ENCODE data around the gene NPR2. TPM values are rescaled to one million over a fixed set of nuclear protein-coding genes. Genes with fewer than 3 reads are reported as not detected.

NPR2 gene
- total RNA-seq, 2 donors from 2014 or later, result 22.9 to 26.0 TPM

DNA sequence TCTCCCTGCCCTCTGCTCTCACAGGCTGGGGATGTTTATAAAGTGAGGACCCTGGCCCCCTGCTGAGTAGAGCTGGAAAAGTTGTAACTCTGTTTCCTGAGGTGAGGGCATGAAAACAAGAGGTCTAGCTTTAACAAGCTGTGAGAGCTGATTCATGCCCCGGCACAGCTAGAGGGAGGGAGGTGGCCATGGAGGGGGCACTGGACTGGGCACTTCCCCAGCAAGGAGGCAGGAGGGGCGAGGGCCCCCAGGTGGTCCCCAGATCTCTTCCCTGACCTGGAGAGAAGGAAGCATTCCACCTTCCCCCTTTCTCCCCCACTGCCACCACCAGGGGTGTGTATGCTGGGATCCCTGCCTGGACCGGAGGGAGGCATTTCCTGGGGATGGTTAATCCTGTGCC, 37.1 kb upstream of the NPR2 start, which contains the start of gene MSMP:
MSMP (minus strand) TSS at position 13 of the 400 bp plus-strand sequence. CDS start 147 bp downstream, outside the sequence.
- Histone ChIP-seq H3K27ac (ENCODE audit: low read depth, low read length) (no peak within 1 kb of the TSS), H3K4me3 (ENCODE audit: low read length) (no peak within 1 kb of the TSS), H3K27me3 (ENCODE audit: control insufficient read depth, insufficient read depth, low read length, poor library complexity, severe bottlenecking) (no peaks in the 10 kb centered on the region), H3K9ac (ENCODE audit: extremely low read depth, low read length, poor library complexity, severe bottlenecking) (no peak within 1 kb of the TSS), H3K36me3 (ENCODE audit: control insufficient read depth, insufficient read depth, low read length) (peaks cover 50% of the 10 kb centered on the region), H3K9me3 (ENCODE audit: control insufficient read depth, low read length) (no peaks in the 10 kb centered on the region), H3K4me1 (ENCODE audit: control insufficient read depth, insufficient read depth, low read length) (no peaks in the 10 kb centered on the region)
- H3K4me3 Mint-ChIP-seq, result no peak within 1 kb of the TSS
- peaks cover 8% of the 10 kb centered on the region for H3K4me1 Mint-ChIP-seq
- H3K27ac Mint-ChIP-seq, result peak within 1 kb of the TSS; percentile 49
- DNase-seq, result no peak
- H3K27me3 Mint-ChIP-seq (ENCODE audit: insufficient read depth), result no peaks in the 10 kb centered on the region
- 72% methylated on average over 3 of the region's 3 CpGs; no CpG with 5 or more reads in 1 of the 2 experiments for WGBS, 2 experiments (ENCODE audit: insufficient coverage in 1 of 2, insufficient read length in 1 of 2)
- H3K9me3 Mint-ChIP-seq, result no peaks in the 10 kb centered on the region
- TF ChIP-seq, protein P1, sequence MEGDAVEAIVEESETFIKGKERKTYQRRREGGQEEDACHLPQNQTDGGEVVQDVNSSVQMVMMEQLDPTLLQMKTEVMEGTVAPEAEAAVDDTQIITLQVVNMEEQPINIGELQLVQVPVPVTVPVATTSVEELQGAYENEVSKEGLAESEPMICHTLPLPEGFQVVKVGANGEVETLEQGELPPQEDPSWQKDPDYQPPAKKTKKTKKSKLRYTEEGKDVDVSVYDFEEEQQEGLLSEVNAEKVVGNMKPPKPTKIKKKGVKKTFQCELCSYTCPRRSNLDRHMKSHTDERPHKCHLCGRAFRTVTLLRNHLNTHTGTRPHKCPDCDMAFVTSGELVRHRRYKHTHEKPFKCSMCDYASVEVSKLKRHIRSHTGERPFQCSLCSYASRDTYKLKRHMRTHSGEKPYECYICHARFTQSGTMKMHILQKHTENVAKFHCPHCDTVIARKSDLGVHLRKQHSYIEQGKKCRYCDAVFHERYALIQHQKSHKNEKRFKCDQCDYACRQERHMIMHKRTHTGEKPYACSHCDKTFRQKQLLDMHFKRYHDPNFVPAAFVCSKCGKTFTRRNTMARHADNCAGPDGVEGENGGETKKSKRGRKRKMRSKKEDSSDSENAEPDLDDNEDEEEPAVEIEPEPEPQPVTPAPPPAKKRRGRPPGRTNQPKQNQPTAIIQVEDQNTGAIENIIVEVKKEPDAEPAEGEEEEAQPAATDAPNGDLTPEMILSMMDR (conservative IDR thresholded peaks at IDR 0.05), result no peak
- H3K36me3 Mint-ChIP-seq (ENCODE audit: low read depth), result peaks cover 30% of the 10 kb centered on the region

DNA sequence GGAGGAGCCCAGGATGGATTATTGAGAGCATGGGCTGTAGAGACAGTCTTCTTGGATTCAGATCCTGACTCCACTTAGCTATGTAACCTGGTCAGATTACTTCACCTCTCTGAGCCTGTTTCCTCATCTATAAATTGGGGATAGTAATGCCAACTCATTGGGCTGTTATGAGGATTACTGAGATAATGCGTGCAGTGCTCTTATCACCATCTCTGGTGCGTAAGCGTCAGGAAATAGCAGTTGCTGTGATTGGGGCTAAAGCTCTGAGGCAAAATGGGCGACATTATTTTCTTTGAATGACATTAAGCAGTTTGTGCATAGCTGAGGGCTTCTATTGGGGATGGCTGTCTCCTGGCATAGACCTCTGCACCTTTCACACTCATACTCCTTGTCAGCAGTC, 36.3 kb upstream of the NPR2 start:
- H3K36me3 ChIP-seq (ENCODE audit: control insufficient read depth, insufficient read depth, low read length), result peaks cover 50% of the 10 kb centered on the region
- H3K27me3 ChIP-seq (ENCODE audit: control insufficient read depth, insufficient read depth, low read length, poor library complexity, severe bottlenecking), result no peaks in the 10 kb centered on the region
- Mint-ChIP-seq H3K27me3 (ENCODE audit: insufficient read depth) (no peaks in the 10 kb centered on the region), H3K4me1 (peaks cover 8% of the 10 kb centered on the region), H3K4me3 (no peak overlapping the region), H3K36me3 (ENCODE audit: low read depth) (peaks cover 30% of the 10 kb centered on the region), H3K9me3 (no peaks in the 10 kb centered on the region), H3K27ac (no peak overlapping the region)
- TF ChIP-seq, protein P1 (conservative IDR thresholded peaks at IDR 0.05), result no peak
- no peak overlapping the region for H3K9ac ChIP-seq (ENCODE audit: extremely low read depth, low read length, poor library complexity, severe bottlenecking)
- 86 to 92% methylated on average over 1 to 4 of the region's 4 CpGs for WGBS, 2 experiments (ENCODE audit: insufficient coverage in 1 of 2, insufficient read length in 1 of 2)
- H3K27ac ChIP-seq (ENCODE audit: low read depth, low read length), result no peak overlapping the region
- H3K9me3 ChIP-seq (ENCODE audit: control insufficient read depth, low read length), result no peaks in the 10 kb centered on the region
- no peaks in the 10 kb centered on the region for H3K4me1 ChIP-seq (ENCODE audit: control insufficient read depth, insufficient read depth, low read length)
- H3K4me3 ChIP-seq (ENCODE audit: low read length), result no peak overlapping the region
- no peak for DNase-seq

DNA sequence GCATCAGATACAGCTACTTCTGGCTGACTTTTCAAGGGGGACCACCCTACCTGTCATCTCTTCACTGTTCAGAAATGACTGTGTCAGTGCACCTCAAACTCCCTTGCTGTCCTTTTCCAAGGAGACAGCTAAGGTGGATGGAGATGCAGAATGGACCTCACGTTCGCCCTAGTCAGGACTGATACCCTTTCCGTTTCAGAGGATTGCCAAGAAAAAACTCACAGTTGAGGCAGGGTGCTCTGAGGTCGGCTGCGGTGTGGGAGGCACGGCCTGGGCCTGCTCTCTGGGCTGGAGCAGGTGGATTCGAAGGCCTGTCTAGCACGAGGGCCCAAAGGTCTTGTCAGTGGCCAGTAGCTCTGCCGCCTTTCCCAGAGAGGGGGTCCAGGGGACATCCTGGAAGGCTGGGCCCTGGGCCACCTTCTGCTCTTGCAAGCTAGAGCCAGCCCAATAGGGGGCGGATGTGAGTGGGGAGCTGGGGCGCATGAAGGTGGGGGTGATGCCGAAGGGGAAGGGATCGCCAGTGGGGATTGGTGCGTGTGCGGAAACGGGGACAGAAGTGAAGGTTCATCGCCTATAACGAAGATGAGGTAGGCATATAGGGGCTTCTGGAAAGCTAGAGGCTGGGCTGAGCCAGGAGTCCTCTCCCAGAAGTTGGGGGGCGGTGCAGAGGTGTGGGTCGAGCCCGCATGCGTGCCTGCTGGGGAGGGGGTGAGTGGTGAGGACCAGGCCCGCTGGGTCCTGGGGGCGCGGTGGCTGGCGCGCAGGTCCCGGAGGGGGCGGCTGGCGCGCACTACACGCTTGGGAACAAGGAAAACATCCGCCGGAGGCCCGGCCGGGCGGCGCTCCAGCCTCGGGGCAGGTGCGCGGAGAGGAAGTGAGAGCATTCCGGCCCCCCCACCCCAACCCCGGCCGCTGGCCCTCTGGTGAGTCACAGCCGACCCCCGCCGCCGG, 34.8 kb upstream of the NPR2 start:
- TF ChIP-seq, protein P1 (conservative IDR thresholded peaks at IDR 0.05), result peak; percentile 74
- Histone ChIP-seq H3K4me1 (ENCODE audit: control insufficient read depth, insufficient read depth, low read length) (no peaks in the 10 kb centered on the region), H3K36me3 (ENCODE audit: control insufficient read depth, insufficient read depth, low read length) (peaks cover 43% of the 10 kb centered on the region), H3K9me3 (ENCODE audit: control insufficient read depth, low read length) (no peaks in the 10 kb centered on the region), H3K9ac (ENCODE audit: extremely low read depth, low read length, poor library complexity, severe bottlenecking) (peak overlapping the region; percentile 72), H3K27me3 (ENCODE audit: control insufficient read depth, insufficient read depth, low read length, poor library complexity, severe bottlenecking) (no peaks in the 10 kb centered on the region), H3K27ac (ENCODE audit: low read depth, low read length) (peak overlapping the region; percentile 75), H3K4me3 (ENCODE audit: low read length) (peak overlapping the region; percentile 85)
- 19 to 64% methylated on average over 11 to 48 of the region's 48 CpGs for WGBS, 2 experiments (ENCODE audit: insufficient coverage in 1 of 2, insufficient read length in 1 of 2)
- Mint-ChIP-seq H3K27me3 (ENCODE audit: insufficient read depth) (no peaks in the 10 kb centered on the region), H3K4me3 (peak overlapping the region; percentile 95), H3K36me3 (ENCODE audit: low read depth) (peaks cover 26% of the 10 kb centered on the region), H3K9me3 (no peaks in the 10 kb centered on the region), H3K27ac (peak overlapping the region; percentile 97), H3K4me1 (peaks cover 8% of the 10 kb centered on the region)
- peak; percentile 88 for DNase-seq
